ENCODE measurements around the gene HAND1. TPM values are rescaled to one million over a fixed set of nuclear protein-coding genes. Genes with fewer than 3 reads are reported as not detected.

Gene HAND1
- total and polyA plus RNA-seq, 8 donors = 0.08 to 0.09 TPM; not detected in 6

DNA sequence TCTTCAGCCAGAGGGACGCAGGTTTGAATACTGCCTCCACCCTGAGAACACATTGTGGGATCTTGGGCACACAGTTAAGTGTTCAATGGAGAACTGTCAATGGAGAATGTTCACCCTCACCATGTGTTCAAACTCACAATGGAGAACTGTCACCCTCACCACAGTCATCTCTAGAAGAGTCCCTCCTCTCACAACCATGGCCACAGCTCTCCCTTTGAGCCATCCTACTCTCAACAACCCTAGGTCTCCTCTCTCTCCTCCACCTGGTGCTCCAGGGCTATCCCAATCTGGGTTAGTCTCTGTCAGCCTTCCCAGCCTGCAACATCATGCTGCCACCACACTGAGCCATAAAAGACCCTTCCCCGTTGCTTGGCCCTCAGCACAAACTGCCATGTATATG, 36.3 kb upstream of the HAND1 start:
- intact Hi-C loops (cut with DNase I) = no loop called here
- Histone ChIP-seq H3K36me3 (no peaks in the 10 kb centered on the region), H3K27me3 (no peaks in the 10 kb centered on the region), H3K9me3 (no peaks in the 10 kb centered on the region), H3K4me1 (no peaks in the 10 kb centered on the region), H3K4me3 (no peak overlapping the region), H3K27ac (no peak overlapping the region)
- WGBS, 2 donors = 64 to 82% methylated on average over 2 of the region's 2 CpGs
- DNase-seq (no peak), ATAC-seq (no peak), FAIRE-seq (no peak)
- TF ChIP-seq, protein P1, sequence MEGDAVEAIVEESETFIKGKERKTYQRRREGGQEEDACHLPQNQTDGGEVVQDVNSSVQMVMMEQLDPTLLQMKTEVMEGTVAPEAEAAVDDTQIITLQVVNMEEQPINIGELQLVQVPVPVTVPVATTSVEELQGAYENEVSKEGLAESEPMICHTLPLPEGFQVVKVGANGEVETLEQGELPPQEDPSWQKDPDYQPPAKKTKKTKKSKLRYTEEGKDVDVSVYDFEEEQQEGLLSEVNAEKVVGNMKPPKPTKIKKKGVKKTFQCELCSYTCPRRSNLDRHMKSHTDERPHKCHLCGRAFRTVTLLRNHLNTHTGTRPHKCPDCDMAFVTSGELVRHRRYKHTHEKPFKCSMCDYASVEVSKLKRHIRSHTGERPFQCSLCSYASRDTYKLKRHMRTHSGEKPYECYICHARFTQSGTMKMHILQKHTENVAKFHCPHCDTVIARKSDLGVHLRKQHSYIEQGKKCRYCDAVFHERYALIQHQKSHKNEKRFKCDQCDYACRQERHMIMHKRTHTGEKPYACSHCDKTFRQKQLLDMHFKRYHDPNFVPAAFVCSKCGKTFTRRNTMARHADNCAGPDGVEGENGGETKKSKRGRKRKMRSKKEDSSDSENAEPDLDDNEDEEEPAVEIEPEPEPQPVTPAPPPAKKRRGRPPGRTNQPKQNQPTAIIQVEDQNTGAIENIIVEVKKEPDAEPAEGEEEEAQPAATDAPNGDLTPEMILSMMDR (IDR thresholded peaks at IDR 0.05) = no peak

DNA sequence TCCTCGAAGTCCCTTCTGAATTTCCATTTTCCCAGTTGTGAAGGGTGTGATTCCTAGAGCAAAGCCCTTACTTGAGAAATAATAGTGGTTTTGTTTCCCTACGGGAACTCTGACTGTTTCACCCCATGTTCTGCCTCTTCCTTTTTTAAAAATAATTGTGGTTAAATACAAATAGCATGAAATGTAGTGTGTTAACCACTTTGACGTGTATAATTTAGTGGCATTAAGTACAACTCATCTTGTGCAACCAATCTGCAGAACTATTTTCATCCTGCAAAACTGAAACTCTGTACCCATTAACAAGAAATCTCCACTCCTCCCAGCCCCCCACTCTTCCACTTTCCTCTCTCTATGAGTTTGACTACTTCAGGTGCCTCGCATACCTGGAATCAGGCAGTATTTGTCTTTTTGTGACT, 35.6 kb upstream of the HAND1 start:
- Histone ChIP-seq H3K9me3 (no peaks in the 10 kb centered on the region), H3K27ac (no peak overlapping the region), H3K36me3 (no peaks in the 10 kb centered on the region), H3K4me3 (no peak overlapping the region), H3K4me1 (no peaks in the 10 kb centered on the region), H3K27me3 (no peaks in the 10 kb centered on the region)
- intact Hi-C loops (cut with DNase I) = no loop called here
- ATAC-seq = no peak
- TF ChIP-seq, protein P1 (IDR thresholded peaks at IDR 0.05) = no peak
- DNase-seq = no peak
- FAIRE-seq = no peak
- 48 to 54% methylated on average over 4 of the region's 4 CpGs for WGBS, 2 donors

DNA sequence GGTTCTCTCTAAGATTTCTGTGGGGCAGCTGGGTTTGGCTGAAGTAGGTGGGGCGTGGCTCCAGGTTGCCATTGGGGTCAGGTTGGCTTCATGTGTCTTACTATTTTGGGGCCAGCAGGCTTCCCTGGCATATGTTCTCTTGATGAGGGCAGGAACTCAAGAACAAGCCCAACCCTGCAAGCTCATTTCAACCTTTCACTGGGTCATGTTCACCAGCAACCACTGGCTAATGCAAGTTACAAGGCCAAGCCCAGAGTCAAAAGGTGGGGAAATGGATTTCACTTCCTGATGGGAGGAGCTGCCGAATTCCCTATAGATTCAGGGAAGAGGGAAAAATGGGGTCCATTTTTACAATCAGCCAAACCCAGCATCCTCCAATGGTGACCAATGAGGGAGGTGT, 34.0 kb upstream of the HAND1 start:
- no peaks in the 10 kb centered on the region for H3K4me1 ChIP-seq
- TF ChIP-seq, protein P1 (IDR thresholded peaks at IDR 0.05) = no peak
- 64 to 70% methylated on average over 2 of the region's 2 CpGs for WGBS, 2 donors
- no peak for DNase-seq
- no peaks in the 10 kb centered on the region for H3K27me3 ChIP-seq
- no peaks in the 10 kb centered on the region for H3K36me3 ChIP-seq
- H3K27ac ChIP-seq = no peak overlapping the region
- H3K4me3 ChIP-seq = no peak overlapping the region
- FAIRE-seq = no peak
- ATAC-seq = no peak
- intact Hi-C loops (cut with DNase I) = no loop called here
- H3K9me3 ChIP-seq = no peaks in the 10 kb centered on the region

DNA sequence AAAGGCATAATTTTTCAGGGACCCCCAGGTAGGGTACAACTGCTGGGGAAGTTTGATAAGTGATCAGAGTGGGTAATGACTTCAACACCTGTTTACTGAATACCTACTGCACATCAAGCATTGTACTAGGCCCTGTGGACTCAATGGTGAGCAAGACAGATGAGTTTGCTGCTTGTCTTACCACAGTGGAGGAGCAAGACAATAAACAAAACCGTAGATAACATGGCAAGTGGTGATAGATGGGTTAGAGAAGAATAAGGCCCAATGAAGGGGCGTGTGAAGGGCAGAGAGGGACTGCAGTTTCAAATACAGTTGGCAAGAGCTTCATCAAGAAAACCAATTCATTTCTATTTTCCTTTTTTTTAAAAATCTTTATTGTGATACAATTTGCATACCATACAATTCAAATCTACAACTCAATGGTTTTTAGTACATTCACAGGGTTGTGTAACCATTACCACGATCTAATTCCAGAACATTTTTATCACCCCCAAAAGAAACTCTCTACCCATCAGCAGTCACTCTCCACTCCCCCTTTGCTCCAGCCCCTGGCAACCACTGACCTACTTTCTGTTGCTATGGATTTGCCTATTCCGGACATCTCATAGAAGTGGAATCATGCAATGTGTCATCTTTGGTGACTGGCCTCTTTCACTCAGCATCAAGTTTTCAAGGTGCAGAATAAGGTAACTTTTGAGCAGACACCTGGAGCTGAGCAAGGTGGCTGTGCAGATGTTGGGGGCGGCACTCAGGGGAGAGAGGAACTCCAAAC, 31.9 kb upstream of the HAND1 start:
- 56 to 65% methylated on average over 5 of the region's 5 CpGs for WGBS, 2 donors
- FAIRE-seq = no peak
- Histone ChIP-seq H3K27ac (no peak overlapping the region), H3K36me3 (no peaks in the 10 kb centered on the region), H3K27me3 (no peaks in the 10 kb centered on the region), H3K4me3 (no peak overlapping the region), H3K9me3 (no peaks in the 10 kb centered on the region), H3K4me1 (no peaks in the 10 kb centered on the region)
- DNase-seq = no peak
- intact Hi-C loops (cut with DNase I) = no loop called here
- TF ChIP-seq, protein P1 (IDR thresholded peaks at IDR 0.05) = no peak
- ATAC-seq = no peak

DNA sequence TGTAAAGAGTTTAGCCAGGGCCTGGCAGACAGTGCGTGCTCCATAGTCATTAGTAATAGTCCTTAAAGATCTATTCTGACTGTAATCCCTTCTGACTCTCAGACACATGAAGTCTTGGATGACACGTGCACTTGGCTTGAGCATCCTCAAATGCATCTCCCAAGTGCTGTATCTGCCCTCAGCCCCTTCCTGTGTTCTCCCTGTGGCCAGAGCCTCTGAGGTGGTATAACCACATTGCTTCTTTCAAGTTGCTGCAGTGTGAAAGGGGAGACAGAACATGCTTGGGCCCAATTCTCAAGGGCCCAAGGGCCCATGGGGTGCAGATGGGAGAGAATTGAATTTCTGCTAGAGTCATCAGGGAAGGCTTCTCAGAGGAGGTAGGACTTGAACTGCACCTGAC, 30.1 kb upstream of the HAND1 start:
- no peaks in the 10 kb centered on the region for H3K4me1 ChIP-seq
- intact Hi-C loops (cut with DNase I) = no loop called here
- H3K4me3 ChIP-seq = no peak overlapping the region
- WGBS, 2 donors = 84 to 93% methylated on average over 2 of the region's 2 CpGs
- no peaks in the 10 kb centered on the region for H3K36me3 ChIP-seq
- ATAC-seq (no peak), DNase-seq (no peak), FAIRE-seq (no peak)
- no peaks in the 10 kb centered on the region for H3K9me3 ChIP-seq
- no peaks in the 10 kb centered on the region for H3K27me3 ChIP-seq
- TF ChIP-seq, protein P1 (IDR thresholded peaks at IDR 0.05) = no peak
- H3K27ac ChIP-seq = no peak overlapping the region

Data from pancreas (tissue), 10 donors.